ENCODE data around the gene ADAMTSL3.

GRCh38 chr15:83846847-83847246 lies 192.9 kb downstream of the ADAMTSL3 start:
- TF ChIP-seq CTCF (IDR thresholded peaks at IDR 0.05) (no peak), ZFX (IDR thresholded peaks at IDR 0.05; ENCODE audit: borderline replicate concordance) (no peak)
